GM12872 (cell line): ENCODE measurements around the gene TMIE.

ENCODE experiments used
- TF ChIP-seq, protein P1 (sequence below): IDR thresholded peaks from 3 replicates; pipeline ENCODE4 v1.5.1; 2011; ENCODE audit warnings: low read depth, mild to moderate bottlenecking, low read length, moderate library complexity; ENCODE audit not compliant: insufficient read depth

The TMIE gene

DNA sequence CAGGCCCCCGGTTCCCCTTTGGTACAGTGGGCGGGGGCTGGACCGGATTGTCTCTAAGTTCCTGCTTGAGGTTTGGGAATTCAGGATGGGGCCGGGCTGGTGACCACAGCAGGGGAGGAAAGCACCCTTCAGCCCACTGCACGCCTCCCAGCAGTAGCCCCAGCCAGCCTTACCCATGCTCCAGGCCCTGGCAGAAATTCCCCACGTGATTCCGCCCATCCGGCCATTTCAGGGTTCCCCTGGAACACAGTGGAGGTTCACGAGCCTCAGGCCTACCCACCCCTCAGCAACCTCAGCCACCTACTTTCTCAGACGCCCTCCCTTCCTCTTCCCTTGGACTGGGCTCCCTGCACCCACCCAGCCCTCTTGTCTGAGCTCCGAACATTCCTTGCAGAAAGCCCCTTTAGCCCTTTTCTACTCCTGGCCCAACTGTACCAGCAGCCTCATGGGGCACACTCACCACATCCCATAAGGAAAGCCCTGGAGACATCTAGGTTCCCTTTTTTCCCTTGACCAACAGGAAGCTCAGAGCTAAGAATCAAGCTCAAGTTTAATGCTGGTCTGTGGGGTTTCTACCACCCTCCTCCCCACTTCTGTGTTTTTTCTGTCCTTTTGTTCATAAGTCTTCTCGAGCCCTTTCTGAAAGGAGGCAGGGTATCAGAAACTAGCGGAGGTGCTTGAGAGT lies 19.2 kb upstream of the TMIE start:
- TF ChIP-seq, protein P1, sequence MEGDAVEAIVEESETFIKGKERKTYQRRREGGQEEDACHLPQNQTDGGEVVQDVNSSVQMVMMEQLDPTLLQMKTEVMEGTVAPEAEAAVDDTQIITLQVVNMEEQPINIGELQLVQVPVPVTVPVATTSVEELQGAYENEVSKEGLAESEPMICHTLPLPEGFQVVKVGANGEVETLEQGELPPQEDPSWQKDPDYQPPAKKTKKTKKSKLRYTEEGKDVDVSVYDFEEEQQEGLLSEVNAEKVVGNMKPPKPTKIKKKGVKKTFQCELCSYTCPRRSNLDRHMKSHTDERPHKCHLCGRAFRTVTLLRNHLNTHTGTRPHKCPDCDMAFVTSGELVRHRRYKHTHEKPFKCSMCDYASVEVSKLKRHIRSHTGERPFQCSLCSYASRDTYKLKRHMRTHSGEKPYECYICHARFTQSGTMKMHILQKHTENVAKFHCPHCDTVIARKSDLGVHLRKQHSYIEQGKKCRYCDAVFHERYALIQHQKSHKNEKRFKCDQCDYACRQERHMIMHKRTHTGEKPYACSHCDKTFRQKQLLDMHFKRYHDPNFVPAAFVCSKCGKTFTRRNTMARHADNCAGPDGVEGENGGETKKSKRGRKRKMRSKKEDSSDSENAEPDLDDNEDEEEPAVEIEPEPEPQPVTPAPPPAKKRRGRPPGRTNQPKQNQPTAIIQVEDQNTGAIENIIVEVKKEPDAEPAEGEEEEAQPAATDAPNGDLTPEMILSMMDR: no peak

DNA sequence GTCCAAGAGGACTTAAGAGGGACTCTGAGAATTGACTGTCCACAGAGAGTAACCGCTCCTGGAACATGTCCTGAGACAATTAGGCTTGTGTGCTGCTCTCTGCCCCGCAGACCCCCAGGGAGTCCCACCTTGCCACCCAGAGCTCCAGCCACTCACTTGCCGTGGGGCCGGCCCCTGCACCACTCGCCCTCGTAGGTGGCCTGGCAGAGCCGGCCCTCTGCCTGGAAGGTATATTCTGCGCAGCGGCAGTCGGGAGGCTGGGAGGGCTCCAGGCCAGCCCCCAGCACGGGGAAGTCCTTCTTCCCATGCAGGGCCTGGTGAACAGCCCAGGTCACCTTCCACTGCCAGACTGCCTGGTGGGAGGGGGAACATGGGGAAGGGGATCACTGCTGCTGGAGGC lies 18.2 kb upstream of the TMIE start:
- TF ChIP-seq, protein P1: no peak

- TF ChIP-seq, protein P1: no peak
Measured at GRCh38 chr3:46684891-46685290, 16.3 kb upstream of the TMIE start.

GRCh38 chr3:46685446-46685845 lies 15.7 kb upstream of the TMIE start:
- TF ChIP-seq, protein P1: 0 out of 3 replicates have a peak, but pooled peaks have one; percentile 14

- TF ChIP-seq, protein P1: no peak
Measured at GRCh38 chr3:46690798-46691197, 10.4 kb upstream of the TMIE start.

DNA sequence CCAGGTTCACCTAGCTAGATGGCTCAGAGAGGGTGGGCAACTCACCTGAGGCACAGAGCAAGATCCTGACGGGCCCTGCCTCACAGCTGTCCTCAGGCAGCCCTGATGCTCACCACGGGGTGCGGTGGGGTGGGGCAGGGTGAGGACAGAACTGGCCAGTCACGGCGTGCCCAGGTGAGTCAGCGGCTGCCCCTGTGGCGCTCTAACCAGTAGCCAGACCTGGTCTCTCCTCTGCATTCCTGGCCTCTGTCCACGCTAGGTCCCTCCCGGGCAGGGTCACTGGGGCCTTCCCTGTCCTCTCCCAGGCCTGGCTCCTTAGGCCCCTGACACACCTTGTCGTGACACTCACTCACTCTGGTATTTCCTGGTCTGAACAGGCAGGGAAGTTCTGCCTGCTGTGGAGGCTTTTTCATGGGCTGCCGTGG lies 8.6 kb upstream of the TMIE start:
- TF ChIP-seq, protein P1: no peak

DNA sequence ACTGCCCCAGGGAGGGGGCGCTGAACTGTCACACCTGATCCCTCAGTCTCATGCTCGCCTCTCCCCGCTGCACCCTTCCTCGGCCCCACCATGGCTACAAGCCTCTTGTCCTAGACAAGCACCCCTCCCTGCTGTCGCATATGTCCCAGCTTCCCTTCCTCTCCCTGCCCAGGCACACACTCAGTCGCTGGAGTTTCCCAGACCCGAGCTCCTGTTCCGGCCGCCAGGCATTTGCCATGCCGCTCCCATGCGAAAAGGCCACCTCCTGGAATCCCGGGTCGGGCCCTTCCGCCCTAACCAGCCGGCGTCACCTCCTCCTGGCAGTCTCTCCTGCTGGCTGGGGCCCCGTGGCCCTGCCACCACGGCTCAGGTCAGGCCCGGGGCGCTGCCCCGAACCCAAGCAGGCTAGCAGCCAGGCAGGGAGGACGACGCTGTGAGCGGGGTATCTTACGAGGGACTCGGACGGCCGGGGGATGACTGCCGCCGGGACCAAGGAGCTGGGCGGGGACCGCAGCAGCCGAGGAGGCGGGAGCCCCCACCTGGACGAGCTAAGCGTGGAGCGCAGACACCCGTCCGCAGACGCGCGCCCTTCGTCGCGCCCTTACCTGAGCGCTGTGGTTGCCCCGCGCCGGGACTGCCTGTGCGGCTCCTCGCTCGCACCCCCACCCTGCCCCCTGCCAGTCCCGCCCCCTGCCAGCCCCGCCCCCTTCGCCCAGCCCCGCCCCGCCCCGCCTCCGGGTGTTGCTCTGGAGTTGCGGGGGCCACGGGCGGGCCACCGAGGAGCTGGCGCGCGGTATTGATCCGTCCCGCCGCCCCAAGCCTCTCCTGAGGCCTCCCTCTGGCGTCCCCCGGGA lies 7.9 kb upstream of the TMIE start, which contains the start of gene ALS2CL:
Gene ALS2CL, minus strand, starts transcription at position 642 of the 854 bp plus-strand sequence. CDS start 4,239 bp downstream, outside the sequence.
- TF ChIP-seq, protein P1: no peak
